GM13977 (cell line): ENCODE measurements around the gene EPHA2.

Source experiments
- DNase-seq: peaks from one replicate; pipeline ENCODE4 v3.0.0; 2012; ENCODE audit warnings: low spot score
- CTCF ChIP-seq: IDR thresholded peaks from 2 replicates; pipeline ENCODE4 v1.5.1; 2012; ENCODE audit warnings: mild to moderate bottlenecking, control low read depth; ENCODE audit not compliant: insufficient read depth; ENCODE audit errors: extremely low read depth, missing control alignments
- in situ Hi-C: fragments of 300-500 bp; cut with MboI; formaldehyde crosslinking; loops from one replicate; pipeline ENCODE4 v1.12.0; 2022; ENCODE audit warnings: low sequenced_read_pairs, low pct_unique_long_range_greater_than_20kb, mixed read lengths, inconsistent platforms; ENCODE audit not compliant: unreplicated experiment

The EPHA2 gene

GRCh38 chr1:16088351-16088911, 67.4 kb downstream of the EPHA2 start:
- in situ Hi-C loops: no loop called here
- TF ChIP-seq CTCF: no peak

GRCh38 chr1:16087733-16088132, 68.1 kb downstream of the EPHA2 start:
- no peak for DNase-seq
- in situ Hi-C loops: no loop called here
- no peak for TF ChIP-seq CTCF

More at GRCh38 chr1:16088351-16088911, 67.4 kb downstream of the EPHA2 start:
- DNase-seq: no peak

- DNase-seq: no peak
- in situ Hi-C loops: no loop called here
- no peak for TF ChIP-seq CTCF
Measured at GRCh38 chr1:16085522-16085921, 70.3 kb downstream of the EPHA2 start.

- DNase-seq: no peak
- TF ChIP-seq CTCF: no peak
- in situ Hi-C loops: loop anchor here (5.0 kb wide), 1 partner anchor 104 kb away; no protein-coding TSS in a partner anchor
Measured at GRCh38 chr1:16083486-16083885, 72.4 kb downstream of the EPHA2 start.

- in situ Hi-C loops: loop anchor here (5.0 kb wide), 1 partner anchor 105 kb away; no protein-coding TSS in a partner anchor
- DNase-seq: peak; percentile 85
- peak; percentile 84 for TF ChIP-seq CTCF
Measured at GRCh38 chr1:16082283-16083038, 73.4 kb downstream of the EPHA2 start.

GRCh38 chr1:16081636-16082035, 74.2 kb downstream of the EPHA2 start:
- in situ Hi-C loops: loop anchor here (5.0 kb wide), 1 partner anchor 106 kb away; no protein-coding TSS in a partner anchor
- no peak for TF ChIP-seq CTCF
- no peak for DNase-seq
